ENCODE data around the gene CCDC158. TPM values are rescaled to one million over a fixed set of nuclear protein-coding genes. Genes with fewer than 3 reads are reported as not detected.

The CCDC158 gene
- total RNA-seq, 4 donors from 2014 or later = 0.16 to 0.55 TPM; not detected in 2

GRCh38 chr4:76301775-76302162, 119.2 kb downstream of the CCDC158 start:
- Histone ChIP-seq H3K4me1 (peaks cover 4 to 34% (median 5%) of the 10 kb centered on the region in 4 donors), H3K4me3 (no peak overlapping the region), H3K36me3 (no peaks in the 10 kb centered on the region), H3K27me3 (no peaks in the 10 kb centered on the region), H3K9me3 (no peaks in the 10 kb centered on the region), H3K27ac (peak overlapping the region; percentile 15 to 55 (median 46))
- 33 to 35% methylated on average over 1 of the region's 1 CpG for WGBS, 2 donors (ENCODE audit: low coverage in 1 of 2)
- TF ChIP-seq EP300 (IDR thresholded peaks at IDR 0.05; ENCODE audit: low read depth) (no peak), CTCF (IDR thresholded peaks at IDR 0.05) (no peak)
- no peak for DNase-seq
- in situ Hi-C loops (cut with MboI; ENCODE audit: low pct_ligation_motif_present in 1 of 4, low pct_unique_long_range_greater_than_20kb in 1 of 4, low sequenced_read_pairs in 3 of 4) (no loop called here), intact Hi-C loops (cut with DNase I; ENCODE audit: low total_unique reads) (loop anchor here (10.0 kb wide), 1 partner anchor 127 kb away; no protein-coding TSS in a partner anchor)

GRCh38 chr4:76301068-76301774, 119.7 kb downstream of the CCDC158 start:
- Histone ChIP-seq H3K9me3 (no peaks in the 10 kb centered on the region), H3K4me3 (no peak overlapping the region), H3K4me1 (peaks cover 4 to 34% (median 5%) of the 10 kb centered on the region in 4 donors), H3K27ac (peak overlapping the region; percentile 15 to 55 (median 46)), H3K27me3 (no peaks in the 10 kb centered on the region), H3K36me3 (no peaks in the 10 kb centered on the region)
- intact Hi-C loops (cut with DNase I; ENCODE audit: low total_unique reads) (loop anchor here (10.0 kb wide), 1 partner anchor 126 kb away; no protein-coding TSS in a partner anchor), in situ Hi-C loops (cut with MboI; ENCODE audit: low pct_ligation_motif_present in 1 of 4, low pct_unique_long_range_greater_than_20kb in 1 of 4, low sequenced_read_pairs in 3 of 4) (no loop called here)
- DNase-seq = no peak
- WGBS, 2 donors (ENCODE audit: low coverage in 1 of 2) = 93 to 96% methylated on average over 4 of the region's 4 CpGs
- TF ChIP-seq POLR2A (IDR thresholded peaks at IDR 0.05) (no peak), CTCF (IDR thresholded peaks at IDR 0.05) (no peak), POLR2AphosphoS5 (IDR thresholded peaks at IDR 0.05) (peak in 1 of 3 donors; percentile 24)

DNA sequence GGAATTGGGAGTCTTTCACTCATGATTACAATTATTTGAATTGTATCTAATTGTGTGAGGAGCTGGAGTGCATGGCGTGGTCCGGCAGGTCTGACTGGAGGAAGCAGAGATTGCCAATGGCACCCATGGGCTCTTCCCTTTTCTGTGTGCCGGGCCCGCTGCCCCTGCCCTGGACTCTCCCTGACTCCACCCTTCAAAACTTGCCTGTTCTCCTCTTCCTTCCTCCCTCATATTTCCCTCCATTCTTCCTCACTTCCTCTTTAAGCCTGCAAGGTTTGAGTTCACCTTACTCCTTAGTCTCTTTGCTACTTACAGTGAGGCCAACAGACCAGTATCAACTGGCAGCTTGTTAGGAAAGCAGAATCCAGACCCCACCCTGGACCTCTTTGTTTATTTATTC, 120.9 kb downstream of the CCDC158 start:
- 42 to 69% methylated on average over 2 to 4 of the region's 4 CpGs for WGBS, 2 donors (ENCODE audit: low coverage in 1 of 2)
- H3K9me3 ChIP-seq = no peaks in the 10 kb centered on the region
- DNase-seq = no peak
- no peak overlapping the region for H3K4me3 ChIP-seq
- H3K27me3 ChIP-seq = no peaks in the 10 kb centered on the region
- no peaks in the 10 kb centered on the region for H3K36me3 ChIP-seq
- no peak overlapping the region for H3K27ac ChIP-seq
- in situ Hi-C loops (cut with MboI; ENCODE audit: low pct_ligation_motif_present in 1 of 4, low pct_unique_long_range_greater_than_20kb in 1 of 4, low sequenced_read_pairs in 3 of 4) (no loop called here), intact Hi-C loops (cut with DNase I; ENCODE audit: low total_unique reads) (loop anchor here (10.0 kb wide), 1 partner anchor 125 kb away; no protein-coding TSS in a partner anchor)
- H3K4me1 ChIP-seq = peaks cover 0 to 27% (median 0%) of the 10 kb centered on the region in 4 donors
- TF ChIP-seq POLR2A (IDR thresholded peaks at IDR 0.05) (no peak), EP300 (IDR thresholded peaks at IDR 0.05; ENCODE audit: low read depth) (no peak), CTCF (IDR thresholded peaks at IDR 0.05) (no peak), POLR2AphosphoS5 (IDR thresholded peaks at IDR 0.05) (no peak)

DNA sequence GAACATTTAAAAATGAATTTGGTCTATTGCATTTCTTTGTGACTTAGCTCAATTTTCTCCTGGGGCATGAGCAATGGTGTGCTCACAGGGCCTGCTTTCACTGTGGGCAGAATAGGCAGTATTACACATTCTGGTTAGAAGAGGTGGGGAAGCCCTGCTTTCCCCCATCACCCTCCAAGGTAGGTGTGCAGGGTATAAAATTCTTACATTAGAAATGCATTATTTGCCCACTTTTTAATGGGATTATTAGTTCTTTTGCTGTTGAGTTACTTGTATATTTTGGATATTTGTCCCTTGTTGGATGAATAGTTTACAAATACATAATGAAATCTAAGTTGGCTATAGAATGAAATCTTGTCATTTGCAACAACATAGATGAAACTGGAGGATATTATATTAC, 122.7 kb downstream of the CCDC158 start:
- Histone ChIP-seq H3K4me3 (no peak overlapping the region), H3K9me3 (no peaks in the 10 kb centered on the region), H3K27me3 (no peaks in the 10 kb centered on the region), H3K27ac (no peak overlapping the region), H3K4me1 (peaks cover 0 to 22% (median 0%) of the 10 kb centered on the region in 4 donors), H3K36me3 (no peaks in the 10 kb centered on the region)
- no peak for TF ChIP-seq CTCF (IDR thresholded peaks at IDR 0.05)
- TF ChIP-seq EP300 (IDR thresholded peaks at IDR 0.05; ENCODE audit: low read depth) = no peak
- no peak for TF ChIP-seq POLR2A (IDR thresholded peaks at IDR 0.05)
- TF ChIP-seq POLR2AphosphoS5 (IDR thresholded peaks at IDR 0.05) = no peak
- no peak for DNase-seq
- in situ Hi-C loops (cut with MboI; ENCODE audit: low pct_ligation_motif_present in 1 of 4, low pct_unique_long_range_greater_than_20kb in 1 of 4, low sequenced_read_pairs in 3 of 4) = no loop called here
- intact Hi-C loops (cut with DNase I; ENCODE audit: low total_unique reads) = no loop called here
